OCI-LY3 (cell line): ENCODE data around the gene GPR32.

Source experiments
- CTCF ChIP-seq: fragments of 200-600, 300-600 bp; sonication (generic); IDR thresholded peaks from 2 replicates; pipeline ENCODE4 v1.5.1; 2014; ENCODE audit warnings: antibody characterized with exemption, low read length, low read depth
- EZH2phosphoT487 ChIP-seq: fragments of 200-600 bp; shearing (Covaris generic); IDR thresholded peaks from 2 replicates; pipeline ENCODE4 v1.6.1; 2018; ENCODE audit warnings: antibody characterized with exemption, mixed run types, low read depth

GRCh38 chr19:50749490-50749889 lies 20.8 kb upstream of the GPR32 start:
- TF ChIP-seq CTCF, result no peak
- TF ChIP-seq EZH2phosphoT487, result no peak
